ENCODE results near the gene SIX1.

SIX1 gene

GRCh38 chr14:60648934-60649874 lies at the start of gene SIX1:
Gene SIX1 (minus strand): TSS chr14:60649477. CDS start chr14:60649189, 288 bp downstream.
- no peak for DNase-seq

GRCh38 chr14:60695327-60695726 lies 46.0 kb upstream of the SIX1 start:
- no peak for DNase-seq

- no peak for DNase-seq
Observed at GRCh38 chr14:60691383-60692113, 42.3 kb upstream of the SIX1 start.

- DNase-seq, result no peak
Observed at GRCh38 chr14:60686865-60687264, 37.6 kb upstream of the SIX1 start.

- DNase-seq, result no peak
Observed at GRCh38 chr14:60684203-60684602, 34.9 kb upstream of the SIX1 start.

GRCh38 chr14:60681271-60681670 lies 32.0 kb upstream of the SIX1 start:
- DNase-seq, result no peak

- no peak for DNase-seq
Observed at GRCh38 chr14:60680511-60680910, 31.2 kb upstream of the SIX1 start.

GRCh38 chr14:60679566-60680258 lies 30.4 kb upstream of the SIX1 start:
- DNase-seq, result no peak

- DNase-seq, result no peak
Observed at GRCh38 chr14:60677701-60678100, 28.4 kb upstream of the SIX1 start.

GRCh38 chr14:60670989-60671388 lies 21.7 kb upstream of the SIX1 start:
- DNase-seq, result no peak

- no peak for DNase-seq
Observed at GRCh38 chr14:60668431-60669112, 19.3 kb upstream of the SIX1 start.

GRCh38 chr14:60665177-60665550 lies 15.9 kb upstream of the SIX1 start:
- DNase-seq, result no peak

GRCh38 chr14:60662982-60663381 lies 13.7 kb upstream of the SIX1 start:
- no peak for DNase-seq

- no peak for DNase-seq
Observed at GRCh38 chr14:60661721-60662120, 12.4 kb upstream of the SIX1 start.

- no peak for DNase-seq
Observed at GRCh38 chr14:60658909-60659585, 9.8 kb upstream of the SIX1 start.

- no peak for DNase-seq
Observed at GRCh38 chr14:60658211-60658690, 9.0 kb upstream of the SIX1 start.

- DNase-seq, result no peak
Observed at GRCh38 chr14:60657456-60658210, 8.4 kb upstream of the SIX1 start.

GRCh38 chr14:60656686-60657455 lies 7.6 kb upstream of the SIX1 start:
- no peak for DNase-seq

GRCh38 chr14:60655898-60656685 lies 6.8 kb upstream of the SIX1 start:
- DNase-seq, result no peak

Measured in activated naive CD4-positive, alpha-beta T cell treated with anti-CD3 and anti-CD28 coated beads, Interleukin-2, amount 50 U/mL, for 16 hours (primary cell).